ENCODE measurements around the gene STKLD1. TPM values are rescaled to one million over a fixed set of nuclear protein-coding genes. Genes with fewer than 3 reads are reported as not detected.
A peak's percentile ranks its signal among the peaks of the same experiment; 100 is the strongest.

The STKLD1 gene
- total and polyA plus RNA-seq, 9 of the 15 experiments (the other 6 are each of a cell fraction or from before 2014, with no cell fraction given) = 0.10 to 0.65 (median 0.33) TPM; not detected in 2

GRCh38 chr9:133335924-133336811 is 40.0 kb upstream of the STKLD1 start, which contains the start of gene SURF6 (continued):
- no peak for TF ChIP-seq SNRNP70 (optimal IDR thresholded peaks at IDR 0.05; ENCODE audit: low read depth, low read length)
- TF ChIP-seq ZNF121 (CRISPR knock-in tag; conservative IDR thresholded peaks at IDR 0.05) = no peak
- TF ChIP-seq PCBP1 (IDR thresholded peaks at IDR 0.05; ENCODE audit: low read depth, low read length, poor library complexity, severe bottlenecking) = peak; percentile 82
- TF ChIP-seq ZNF140 (CRISPR knock-in tag; IDR thresholded peaks at IDR 0.05) = no peak
- no peak for TF ChIP-seq ZNF512 (tag; IDR thresholded peaks at IDR 0.05)
- no peak for TF ChIP-seq NR3C1 (CRISPR knock-in tag; IDR thresholded peaks at IDR 0.05)
- no peak for TF ChIP-seq NFIX (CRISPR knock-in tag; IDR thresholded peaks at IDR 0.05; ENCODE audit: low read depth)
- TF ChIP-seq ZNF124 (CRISPR knock-in tag; IDR thresholded peaks at IDR 0.05) = no peak
- TF ChIP-seq SMARCE1 (IDR thresholded peaks at IDR 0.05) = no peak
- TF ChIP-seq, protein P1, sequence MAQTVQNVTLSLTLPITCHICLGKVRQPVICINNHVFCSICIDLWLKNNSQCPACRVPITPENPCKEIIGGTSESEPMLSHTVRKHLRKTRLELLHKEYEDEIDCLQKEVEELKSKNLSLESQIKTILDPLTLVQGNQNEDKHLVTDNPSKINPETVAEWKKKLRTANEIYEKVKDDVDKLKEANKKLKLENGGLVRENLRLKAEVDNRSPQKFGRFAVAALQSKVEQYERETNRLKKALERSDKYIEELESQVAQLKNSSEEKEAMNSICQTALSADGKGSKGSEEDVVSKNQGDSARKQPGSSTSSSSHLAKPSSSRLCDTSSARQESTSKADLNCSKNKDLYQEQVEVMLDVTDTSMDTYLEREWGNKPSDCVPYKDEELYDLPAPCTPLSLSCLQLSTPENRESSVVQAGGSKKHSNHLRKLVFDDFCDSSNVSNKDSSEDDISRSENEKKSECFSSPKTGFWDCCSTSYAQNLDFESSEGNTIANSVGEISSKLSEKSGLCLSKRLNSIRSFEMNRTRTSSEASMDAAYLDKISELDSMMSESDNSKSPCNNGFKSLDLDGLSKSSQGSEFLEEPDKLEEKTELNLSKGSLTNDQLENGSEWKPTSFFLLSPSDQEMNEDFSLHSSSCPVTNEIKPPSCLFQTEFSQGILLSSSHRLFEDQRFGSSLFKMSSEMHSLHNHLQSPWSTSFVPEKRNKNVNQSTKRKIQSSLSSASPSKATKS (CRISPR knock-in tag; IDR thresholded peaks at IDR 0.05) = no peak
- TF ChIP-seq ZEB2 (IDR thresholded peaks at IDR 0.05) = 0 out of 2 replicates have a peak, but pooled peaks have one; percentile 31
- no peak for TF ChIP-seq NFATC3 (IDR thresholded peaks at IDR 0.05)
- TF ChIP-seq AFF4 (CRISPR knock-in tag; IDR thresholded peaks at IDR 0.05) = peak; percentile 78
- no peak for TF ChIP-seq ARID3B (CRISPR knock-in tag; IDR thresholded peaks at IDR 0.05; ENCODE audit: borderline replicate concordance)
- no peak for TF ChIP-seq ZNF695 (CRISPR knock-in tag; IDR thresholded peaks at IDR 0.05)
- TF ChIP-seq RBM39 (optimal IDR thresholded peaks at IDR 0.05; ENCODE audit: low read depth, low read length) = no peak
- TF ChIP-seq ZFP30 (CRISPR knock-in tag; IDR thresholded peaks at IDR 0.05; ENCODE audit: borderline replicate concordance) = no peak

Data from K562 (cell line).